Loucy (cell line): ENCODE results near the gene TSC2.
"Not testable (repeated sequence)": the region's sequence is repeated elsewhere in the genome, so short reads cannot be mapped to it uniquely, and the experiment has no call there.

Experiments used
- H2AFZ ChIP-seq: fragments of 200-600 bp; sonication (generic); 2 replicates; pipeline ENCODE4 v1.6.0; 2016; ENCODE audit warnings: antibody characterized with exemption, mild to moderate bottlenecking, low read length, moderate library complexity
- H3F3A ChIP-seq: fragments of 200-600 bp; 2 replicates; pipeline ENCODE4 v1.6.0; 2016; ENCODE audit warnings: antibody characterized with exemption, low read depth, mild to moderate bottlenecking
- H3K27me3 ChIP-seq: fragments of 200-600 bp; sonication (generic); 2 replicates; pipeline ENCODE4 v1.6.1; 2014; ENCODE audit warnings: low read length, mild to moderate bottlenecking; ENCODE audit not compliant: insufficient read depth, poor library complexity, severe bottlenecking
- H3K36me3 ChIP-seq: fragments of 200-600 bp; sonication (generic); 2 replicates; pipeline ENCODE4 v1.6.1; 2016; ENCODE audit warnings: low read length; ENCODE audit not compliant: insufficient read depth
- H3K4me1 ChIP-seq: fragments of 200-600 bp; sonication (generic); 2 replicates; pipeline ENCODE4 v1.5.1; 2014; ENCODE audit warnings: low read length, mild to moderate bottlenecking; ENCODE audit not compliant: insufficient read depth, poor library complexity, severe bottlenecking
- H3K4me2 ChIP-seq: fragments of 200-600 bp; sonication (generic); 2 replicates; pipeline ENCODE4 v1.6.0; 2014; ENCODE audit warnings: antibody characterized with exemption, low read length, low read depth, mild to moderate bottlenecking; ENCODE audit not compliant: poor library complexity, severe bottlenecking
- H3K4me3 ChIP-seq: fragments of 200-600 bp; sonication (generic); 2 replicates; pipeline ENCODE4 v1.5.1; 2014; ENCODE audit warnings: low read length, mild to moderate bottlenecking, mixed read lengths; ENCODE audit not compliant: poor library complexity, severe bottlenecking
- H3K79me2 ChIP-seq: fragments of 200-600 bp; sonication (generic); 2 replicates; pipeline ENCODE4 v1.6.1; 2014; ENCODE audit warnings: low read length; ENCODE audit not compliant: insufficient read depth
- H3K9ac ChIP-seq: fragments of 200-600 bp; sonication (generic); 2 replicates; pipeline ENCODE4 v1.6.0; 2014; ENCODE audit warnings: mild to moderate bottlenecking, low read depth, low read length, moderate library complexity; ENCODE audit not compliant: poor library complexity, severe bottlenecking
- H3K9me2 ChIP-seq: fragments of 200-600 bp; sonication (generic); replicated peaks from 2 replicates; pipeline ENCODE4 v1.6.1; 2016; ENCODE audit warnings: low read depth, low read length, mixed read lengths
- H3K9me3 ChIP-seq: fragments of 200-600 bp; sonication (generic); 2 replicates; pipeline ENCODE4 v1.6.1; 2014; ENCODE audit warnings: mild to moderate bottlenecking, antibody characterized with exemption, low read length, low read depth; ENCODE audit not compliant: insufficient read depth
- H4K20me1 ChIP-seq: fragments of 200-600 bp; sonication (generic); 2 replicates; pipeline ENCODE4 v1.6.0; 2014; ENCODE audit warnings: antibody characterized with exemption, low read length, mild to moderate bottlenecking; ENCODE audit not compliant: insufficient read depth, poor library complexity, severe bottlenecking
- EZH2phosphoT487 ChIP-seq: fragments of 200-600 bp; IDR thresholded peaks from 2 replicates; pipeline ENCODE4 v1.6.1; 2018; ENCODE audit warnings: antibody characterized with exemption, mild to moderate bottlenecking, moderate library complexity, borderline replicate concordance
- TF ChIP-seq, protein P1 (sequence below): fragments of 200-600 bp; sonication (generic); conservative IDR thresholded peaks from 2 replicates; pipeline ENCODE4 v1.5.1; 2014; ENCODE audit warnings: mild to moderate bottlenecking, antibody characterized with exemption, low read length

The TSC2 gene

DNA sequence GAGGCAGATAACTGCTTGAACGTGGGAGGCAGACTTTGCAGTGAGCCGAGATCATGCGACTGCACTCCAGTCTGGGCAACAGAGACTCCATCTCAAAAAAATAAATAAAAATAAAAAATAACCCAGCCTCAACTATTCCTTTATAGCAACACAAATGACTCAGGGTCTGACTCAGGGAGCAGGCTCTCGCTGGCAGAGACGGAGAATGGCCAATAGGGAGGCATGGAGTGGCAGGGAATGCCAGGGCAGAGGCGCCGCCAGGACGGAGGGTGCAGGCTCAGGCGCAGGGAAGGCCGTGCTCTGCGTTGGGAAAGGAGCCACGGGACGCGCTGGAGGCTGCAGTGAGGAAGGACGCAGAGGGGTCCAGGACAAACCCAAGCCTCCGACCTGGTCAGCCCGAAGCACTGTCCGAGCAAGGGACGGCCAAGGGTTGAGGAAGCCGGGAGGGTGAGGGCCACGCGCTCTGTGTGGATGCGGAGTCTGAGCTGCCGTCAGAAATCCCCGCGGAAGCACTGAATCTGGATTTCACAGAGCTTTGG, 47.6 kb downstream of the TSC2 start:
- no peak overlapping the region for H2AFZ ChIP-seq
- H3K9me2 ChIP-seq: no peaks in the 10 kb centered on the region
- no peaks in the 10 kb centered on the region for H3K9me3 ChIP-seq
- no peaks in the 10 kb centered on the region for H3K36me3 ChIP-seq
- TF ChIP-seq EZH2phosphoT487: no peak
- TF ChIP-seq, protein P1, sequence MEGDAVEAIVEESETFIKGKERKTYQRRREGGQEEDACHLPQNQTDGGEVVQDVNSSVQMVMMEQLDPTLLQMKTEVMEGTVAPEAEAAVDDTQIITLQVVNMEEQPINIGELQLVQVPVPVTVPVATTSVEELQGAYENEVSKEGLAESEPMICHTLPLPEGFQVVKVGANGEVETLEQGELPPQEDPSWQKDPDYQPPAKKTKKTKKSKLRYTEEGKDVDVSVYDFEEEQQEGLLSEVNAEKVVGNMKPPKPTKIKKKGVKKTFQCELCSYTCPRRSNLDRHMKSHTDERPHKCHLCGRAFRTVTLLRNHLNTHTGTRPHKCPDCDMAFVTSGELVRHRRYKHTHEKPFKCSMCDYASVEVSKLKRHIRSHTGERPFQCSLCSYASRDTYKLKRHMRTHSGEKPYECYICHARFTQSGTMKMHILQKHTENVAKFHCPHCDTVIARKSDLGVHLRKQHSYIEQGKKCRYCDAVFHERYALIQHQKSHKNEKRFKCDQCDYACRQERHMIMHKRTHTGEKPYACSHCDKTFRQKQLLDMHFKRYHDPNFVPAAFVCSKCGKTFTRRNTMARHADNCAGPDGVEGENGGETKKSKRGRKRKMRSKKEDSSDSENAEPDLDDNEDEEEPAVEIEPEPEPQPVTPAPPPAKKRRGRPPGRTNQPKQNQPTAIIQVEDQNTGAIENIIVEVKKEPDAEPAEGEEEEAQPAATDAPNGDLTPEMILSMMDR: no peak
- no peak overlapping the region for H3K9ac ChIP-seq
- H3K4me1 ChIP-seq: no peaks in the 10 kb centered on the region
- no peaks in the 10 kb centered on the region for H3K79me2 ChIP-seq
- H3K4me3 ChIP-seq: no peak overlapping the region
- no peaks in the 10 kb centered on the region for H4K20me1 ChIP-seq
- H3K27me3 ChIP-seq: no peaks in the 10 kb centered on the region
- no peaks in the 10 kb centered on the region for H3F3A ChIP-seq
- no peak overlapping the region for H3K4me2 ChIP-seq

- no peak overlapping the region for H3K9ac ChIP-seq
These were observed 48.3 kb downstream of the TSC2 start for GRCh38 chr16:2095918-2096582.

GRCh38 chr16:2096853-2097595, 49.2 kb downstream of the TSC2 start:
- H3K36me3 ChIP-seq: no peaks in the 10 kb centered on the region
- TF ChIP-seq EZH2phosphoT487: no peak
- TF ChIP-seq, protein P1: no peak
- no peak overlapping the region for H3K4me2 ChIP-seq
- H3K9me3 ChIP-seq: no peaks in the 10 kb centered on the region
- H3K9me2 ChIP-seq: no peaks in the 10 kb centered on the region
- no peaks in the 10 kb centered on the region for H3F3A ChIP-seq
- no peak overlapping the region for H2AFZ ChIP-seq
- no peaks in the 10 kb centered on the region for H3K27me3 ChIP-seq
- no peaks in the 10 kb centered on the region for H3K4me1 ChIP-seq
- H3K9ac ChIP-seq: no peak overlapping the region
- no peaks in the 10 kb centered on the region for H3K79me2 ChIP-seq
- H3K4me3 ChIP-seq: no peak overlapping the region
- H4K20me1 ChIP-seq: no peaks in the 10 kb centered on the region

More at GRCh38 chr16:2095918-2096582, 48.3 kb downstream of the TSC2 start:
- no peak for TF ChIP-seq EZH2phosphoT487
- TF ChIP-seq, protein P1: no peak
- Histone ChIP-seq H3K4me3 (no peak overlapping the region), H3K79me2 (no peaks in the 10 kb centered on the region), H2AFZ (no peak overlapping the region), H3K9me3 (no peaks in the 10 kb centered on the region), H3K4me2 (no peak overlapping the region), H3K9me2 (no peaks in the 10 kb centered on the region), H4K20me1 (no peaks in the 10 kb centered on the region), H3K36me3 (no peaks in the 10 kb centered on the region), H3F3A (no peaks in the 10 kb centered on the region), H3K4me1 (no peaks in the 10 kb centered on the region), H3K27me3 (no peaks in the 10 kb centered on the region)

DNA sequence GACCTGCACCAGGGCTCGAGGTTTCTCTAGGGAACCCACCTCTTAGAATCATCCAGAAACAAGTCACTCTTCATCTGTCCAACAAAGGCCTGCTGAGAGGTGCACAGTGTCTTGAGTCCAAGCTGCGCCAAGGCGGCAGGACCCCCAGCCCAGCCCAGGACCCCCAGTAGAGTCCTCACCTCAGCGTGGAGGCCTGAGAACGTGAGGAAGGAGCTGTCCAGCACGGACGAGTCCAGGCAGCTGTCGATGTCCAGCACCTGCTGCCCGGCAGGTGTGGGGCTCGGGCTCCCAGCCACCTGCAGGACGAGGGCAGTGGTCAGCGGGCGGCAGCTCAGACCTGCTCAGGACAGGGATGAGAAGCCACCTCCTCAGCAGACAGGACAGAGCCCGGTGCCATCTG, 49.9 kb downstream of the TSC2 start:
- H3K4me1 ChIP-seq, H3K79me2 ChIP-seq, H3K9ac ChIP-seq, H3K4me3 ChIP-seq, H3K27me3 ChIP-seq, H3K36me3 ChIP-seq, H2AFZ ChIP-seq, H4K20me1 ChIP-seq, H3K4me2 ChIP-seq, H3F3A ChIP-seq, H3K9me3 ChIP-seq, H3K9me2 ChIP-seq: not testable (repeated sequence)

GRCh38 chr16:2101581-2101980, 53.8 kb downstream of the TSC2 start:
- H3K79me2 ChIP-seq, H3K9me2 ChIP-seq, H3K27me3 ChIP-seq, H2AFZ ChIP-seq, H4K20me1 ChIP-seq, H3K9me3 ChIP-seq, H3F3A ChIP-seq, H3K4me3 ChIP-seq, H3K9ac ChIP-seq, H3K36me3 ChIP-seq, H3K4me1 ChIP-seq, H3K4me2 ChIP-seq: not testable (repeated sequence)
